ENCODE results near the gene PHYHD1.
"Not testable (repeated sequence)": the region's sequence is repeated elsewhere in the genome, so short reads cannot be mapped to it uniquely, and the experiment has no call there.

PHYHD1 gene

DNA sequence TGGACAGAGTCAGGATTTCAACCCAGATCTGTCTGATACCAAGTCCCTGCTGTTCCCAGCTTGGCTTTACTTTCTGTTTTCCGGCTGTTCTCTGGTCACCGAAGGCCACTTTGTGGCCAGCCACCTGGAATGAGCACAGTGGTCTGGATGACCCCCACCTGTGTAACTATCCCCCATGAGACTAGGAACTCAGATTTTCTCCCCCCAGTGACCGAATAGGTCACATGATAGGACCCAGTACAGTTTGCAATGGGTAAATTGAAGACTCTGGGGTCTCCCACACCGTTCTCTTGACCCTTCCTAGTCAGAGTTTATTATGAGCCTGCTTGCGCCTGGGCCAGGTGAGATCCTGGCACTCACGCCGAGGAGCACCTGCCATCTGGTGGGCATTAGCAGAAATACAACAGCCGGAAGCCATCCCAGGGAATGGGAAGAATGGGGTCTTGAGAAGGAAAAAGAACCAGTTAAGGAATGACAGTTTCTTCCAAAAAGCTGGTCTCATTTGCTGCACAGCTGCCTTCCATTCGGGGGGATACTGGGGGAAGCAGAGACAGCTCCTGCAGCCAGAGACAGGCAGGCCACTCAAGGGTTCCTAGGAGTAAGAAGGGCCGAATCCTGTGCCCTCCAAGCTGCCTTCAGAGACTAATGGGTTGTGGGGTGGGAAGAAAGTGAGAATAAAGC is 7.1 kb downstream of the PHYHD1 start:
- peak in 1 of 2 donors; percentile 26 for DNase-seq

DNA sequence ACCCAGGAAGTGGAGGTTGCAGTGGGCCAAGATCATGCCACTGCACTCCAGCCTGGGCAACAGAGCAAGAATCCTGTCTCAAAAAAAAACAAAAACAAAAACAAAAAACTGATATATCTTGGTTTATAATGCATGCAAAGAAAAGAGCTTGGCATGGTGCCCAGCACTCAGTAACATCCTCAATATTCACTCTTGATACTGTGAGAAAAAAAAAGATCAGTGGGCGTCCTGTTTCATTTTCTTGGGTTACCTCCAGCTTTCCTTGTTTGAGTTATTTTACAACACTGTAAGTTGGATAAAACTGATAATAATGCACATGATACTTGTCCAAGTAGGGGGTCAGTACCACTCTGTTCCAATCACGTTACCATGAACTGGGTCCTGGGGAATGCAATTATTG is 7.8 kb downstream of the PHYHD1 start:
- no peak for DNase-seq

DNA sequence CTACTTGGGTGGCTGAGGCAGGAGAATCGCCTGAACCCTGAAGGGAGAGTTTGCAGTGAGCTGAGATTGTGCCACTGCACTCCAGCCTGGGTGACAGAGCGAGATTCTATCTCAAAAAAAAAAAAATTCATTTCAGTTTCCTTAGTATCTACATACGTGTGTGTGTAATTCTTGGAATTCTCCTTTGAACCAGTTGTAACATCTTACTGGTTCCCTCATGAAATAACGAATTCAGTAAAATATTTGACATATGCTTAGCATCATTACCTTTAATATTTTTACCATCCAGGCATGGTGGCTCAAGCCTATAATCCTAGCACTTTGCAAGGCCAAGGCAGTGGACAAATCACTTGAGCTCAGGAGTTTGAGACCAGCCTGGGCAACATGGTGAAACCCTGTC is 8.8 kb downstream of the PHYHD1 start:
- no peak for DNase-seq

DNA sequence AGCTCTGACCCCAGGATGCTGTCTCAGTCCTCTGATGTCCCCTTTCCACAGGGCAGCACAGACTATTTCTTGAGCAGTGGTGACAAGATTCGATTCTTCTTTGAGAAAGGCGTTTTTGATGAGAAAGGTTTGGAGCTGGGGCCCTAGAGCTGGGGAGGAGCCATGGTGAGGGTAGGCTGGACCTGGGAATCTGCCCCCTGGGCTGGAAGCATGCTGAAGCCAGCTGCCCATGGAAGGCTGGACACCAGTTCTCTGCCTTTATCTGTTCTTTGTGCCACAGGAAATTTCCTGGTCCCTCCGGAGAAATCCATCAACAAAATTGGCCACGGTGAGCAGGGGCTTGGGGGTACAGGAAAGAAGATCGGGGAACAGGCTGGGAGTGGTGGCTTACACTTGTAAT is 12.9 kb downstream of the PHYHD1 start:
- DNase-seq = no peak

DNA sequence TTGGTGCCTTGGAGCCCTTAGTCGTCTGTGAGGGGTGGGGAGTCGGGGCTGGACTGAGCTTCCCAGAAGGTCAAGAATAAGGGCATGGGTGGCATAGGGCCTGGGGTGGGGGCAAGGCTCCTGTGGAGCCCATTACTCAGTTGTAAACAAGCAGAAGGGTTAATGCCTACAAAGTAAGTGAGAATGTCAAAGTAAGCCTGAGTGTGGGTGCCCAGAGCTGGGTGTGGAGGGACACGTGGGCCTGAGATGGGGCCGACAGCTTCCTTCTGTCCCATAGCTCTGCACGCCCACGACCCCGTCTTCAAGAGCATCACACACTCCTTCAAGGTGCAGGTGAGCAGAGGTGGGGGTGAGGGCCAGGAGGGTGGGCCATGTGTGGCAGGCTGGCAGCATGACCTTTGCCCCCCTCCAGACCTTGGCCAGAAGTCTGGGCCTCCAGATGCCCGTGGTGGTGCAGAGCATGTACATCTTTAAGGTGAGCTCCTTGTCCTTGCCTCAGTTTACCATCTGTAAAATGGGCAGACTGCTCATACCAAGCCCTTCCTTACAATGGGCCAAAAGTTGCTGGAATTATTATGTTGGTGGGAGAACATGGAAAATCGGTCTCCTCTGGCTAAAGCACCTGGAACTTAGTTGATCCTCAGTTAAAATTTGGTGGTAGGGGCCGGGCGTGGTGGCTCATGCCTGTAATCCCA is 15.5 kb downstream of the PHYHD1 start:
- DNase-seq = no peak

DNA sequence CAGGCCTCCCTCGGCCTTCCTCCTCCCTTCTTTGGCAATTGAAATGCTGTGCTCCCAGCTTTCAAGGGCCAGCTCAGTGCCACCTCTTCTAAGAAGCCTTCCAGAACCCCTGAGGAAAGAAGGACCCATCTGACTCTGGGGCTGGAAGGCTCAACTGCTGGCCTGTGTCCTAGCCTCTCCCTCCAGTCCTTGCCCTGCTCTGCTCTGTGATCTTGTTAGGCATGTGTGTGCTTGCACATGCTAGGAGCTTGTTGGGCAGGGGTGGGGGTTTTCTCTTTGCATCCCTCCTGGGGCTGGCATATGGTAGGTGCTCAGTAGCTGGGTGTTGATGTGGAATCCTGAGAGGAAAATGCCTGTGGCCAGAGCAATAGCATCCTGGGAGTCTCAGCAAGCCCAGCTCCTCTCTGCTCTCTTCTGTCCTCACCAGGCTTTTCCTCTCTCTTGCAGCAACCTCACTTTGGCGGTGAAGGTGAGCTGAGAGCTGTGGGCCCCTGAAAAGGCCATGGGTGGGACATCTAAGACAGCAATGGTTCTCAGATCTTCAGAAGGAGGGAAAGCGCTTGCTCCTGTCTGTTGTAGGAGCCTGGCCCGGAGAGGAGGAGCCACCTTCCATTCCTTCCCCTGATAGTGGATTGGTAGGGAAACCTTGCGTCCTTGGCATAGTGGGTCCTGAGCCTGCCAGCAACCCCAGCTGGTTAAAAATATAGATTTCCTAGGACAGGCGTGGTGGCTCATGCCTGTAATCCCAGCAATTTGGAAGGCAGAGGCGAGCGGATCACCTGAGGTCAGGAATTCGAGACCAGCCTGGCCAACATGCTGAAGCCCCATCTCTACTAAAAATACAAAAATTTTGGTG is 16.8 kb downstream of the PHYHD1 start:
- no peak for DNase-seq

DNA sequence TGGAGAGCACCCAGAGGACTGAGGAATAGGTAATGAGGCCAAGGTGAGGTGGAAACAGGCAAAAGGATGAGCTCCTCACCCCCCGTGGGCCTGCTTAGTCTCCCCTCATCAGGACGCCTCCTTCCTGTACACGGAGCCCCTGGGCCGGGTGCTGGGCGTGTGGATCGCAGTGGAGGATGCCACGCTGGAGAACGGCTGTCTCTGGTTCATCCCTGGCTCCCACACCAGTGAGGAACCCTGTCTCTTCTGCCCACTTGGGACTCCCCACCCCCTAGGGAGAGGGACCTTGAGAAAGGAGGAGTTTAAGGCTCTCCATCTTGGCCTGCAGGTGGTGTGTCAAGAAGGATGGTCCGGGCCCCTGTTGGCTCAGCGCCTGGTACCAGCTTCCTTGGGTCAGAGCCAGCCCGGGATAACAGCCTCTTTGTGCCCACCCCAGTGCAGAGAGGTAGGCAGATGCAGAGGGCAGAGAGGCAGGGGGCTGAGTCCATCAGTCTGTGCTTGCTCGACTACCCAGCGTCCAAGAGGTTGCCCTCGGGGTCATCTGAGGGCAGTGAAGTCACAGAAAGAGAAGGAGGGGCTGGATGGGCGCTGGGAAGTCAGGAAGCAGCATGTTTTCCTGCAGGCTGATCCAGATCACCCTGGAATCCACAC is 19.6 kb downstream of the PHYHD1 start:
- DNase-seq = no peak

DNA sequence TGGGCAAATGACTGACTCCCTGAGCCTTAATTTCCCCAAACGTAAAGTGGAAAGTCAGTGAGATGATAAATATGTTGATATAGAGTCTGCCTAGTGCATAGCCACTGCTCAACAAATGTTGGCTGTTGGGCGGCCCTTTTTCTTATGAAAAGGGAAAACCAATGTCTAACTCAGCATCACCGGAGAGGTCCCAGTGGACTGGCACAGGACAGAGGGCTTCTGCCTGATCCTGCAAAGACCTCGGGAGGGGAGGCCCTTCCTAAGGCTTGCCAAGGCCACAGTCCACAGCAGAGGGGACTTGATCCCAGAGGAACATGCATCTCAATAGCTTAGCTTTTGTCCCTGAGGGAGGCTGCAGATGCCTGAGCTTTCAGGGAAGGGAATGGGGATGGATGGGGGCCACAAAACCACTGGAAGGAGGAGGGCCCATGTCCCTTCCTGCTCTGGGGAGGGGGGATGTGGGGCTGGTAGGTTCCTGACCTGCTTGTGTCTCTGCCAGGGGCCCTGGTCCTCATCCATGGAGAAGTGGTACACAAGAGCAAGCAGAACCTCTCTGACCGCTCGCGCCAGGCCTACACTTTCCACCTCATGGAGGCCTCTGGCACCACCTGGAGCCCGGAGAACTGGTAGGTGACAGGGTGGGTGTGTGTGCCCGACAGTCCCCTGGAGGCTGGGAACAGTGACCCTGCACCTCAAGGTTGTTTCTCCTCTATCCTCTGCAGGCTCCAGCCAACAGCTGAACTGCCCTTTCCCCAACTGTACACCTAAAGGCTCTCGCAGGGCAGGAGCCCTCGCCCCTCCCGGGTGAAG is 20.4 kb downstream of the PHYHD1 start:
- no peak for DNase-seq

DNA sequence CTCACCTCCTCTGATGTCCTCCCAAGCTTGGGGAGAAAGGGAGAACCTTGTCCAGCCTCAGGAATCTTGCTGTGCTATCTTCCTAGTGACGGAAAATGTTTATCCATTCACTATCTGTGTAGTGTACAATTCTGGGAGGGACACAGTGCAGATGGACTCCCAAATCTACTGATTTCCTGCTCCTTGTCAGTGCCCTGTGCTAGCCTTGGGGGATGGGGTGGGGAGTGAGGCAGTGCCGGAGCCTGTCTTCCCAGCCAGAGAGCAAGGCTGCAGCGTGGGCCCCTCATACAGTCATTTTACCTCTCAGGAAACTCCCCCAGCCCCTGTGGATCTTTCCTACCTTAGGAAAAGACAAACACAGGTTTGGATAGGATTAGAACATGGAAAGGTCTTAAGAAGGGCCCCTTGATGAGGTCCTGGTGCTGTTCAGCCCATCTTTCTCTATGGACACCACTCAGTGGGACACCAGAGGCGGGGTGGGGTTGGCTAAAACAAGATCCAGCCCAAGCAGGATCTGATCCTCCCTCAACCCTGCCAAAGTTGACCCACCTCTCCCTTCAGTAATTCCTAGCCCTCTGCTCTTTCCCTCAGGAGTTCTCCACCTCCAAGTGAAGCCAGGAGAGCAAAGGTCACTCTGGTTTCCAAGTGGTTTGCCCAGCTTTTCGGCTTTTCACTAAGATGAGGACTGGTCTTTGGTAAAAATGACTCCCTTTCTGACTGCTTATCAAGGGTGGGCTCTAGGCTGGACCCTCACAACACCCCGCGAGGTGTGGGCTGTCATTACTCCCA is 23.2 kb downstream of the PHYHD1 start:
- DNase-seq = no peak

DNA sequence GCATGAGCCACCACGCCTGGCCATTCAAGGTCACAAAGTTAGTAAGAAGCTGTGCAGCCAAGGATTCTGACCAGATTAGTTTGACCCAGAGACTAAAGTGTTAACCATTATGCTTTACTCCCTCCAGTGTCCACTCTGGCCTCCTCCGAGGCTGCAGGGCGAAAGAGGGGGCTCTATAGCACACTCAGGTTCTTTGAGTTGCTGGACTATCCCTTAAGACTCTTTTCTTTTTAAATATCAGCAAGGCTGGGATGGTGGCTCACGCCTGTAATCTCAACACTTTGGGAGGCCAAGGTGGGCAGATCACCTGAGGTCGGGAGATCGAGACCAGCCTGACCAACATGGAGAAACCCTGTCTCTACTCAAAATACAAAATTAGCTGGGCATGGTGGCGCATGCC is 24.2 kb downstream of the PHYHD1 start:
- not testable (repeated sequence) for DNase-seq

DNA sequence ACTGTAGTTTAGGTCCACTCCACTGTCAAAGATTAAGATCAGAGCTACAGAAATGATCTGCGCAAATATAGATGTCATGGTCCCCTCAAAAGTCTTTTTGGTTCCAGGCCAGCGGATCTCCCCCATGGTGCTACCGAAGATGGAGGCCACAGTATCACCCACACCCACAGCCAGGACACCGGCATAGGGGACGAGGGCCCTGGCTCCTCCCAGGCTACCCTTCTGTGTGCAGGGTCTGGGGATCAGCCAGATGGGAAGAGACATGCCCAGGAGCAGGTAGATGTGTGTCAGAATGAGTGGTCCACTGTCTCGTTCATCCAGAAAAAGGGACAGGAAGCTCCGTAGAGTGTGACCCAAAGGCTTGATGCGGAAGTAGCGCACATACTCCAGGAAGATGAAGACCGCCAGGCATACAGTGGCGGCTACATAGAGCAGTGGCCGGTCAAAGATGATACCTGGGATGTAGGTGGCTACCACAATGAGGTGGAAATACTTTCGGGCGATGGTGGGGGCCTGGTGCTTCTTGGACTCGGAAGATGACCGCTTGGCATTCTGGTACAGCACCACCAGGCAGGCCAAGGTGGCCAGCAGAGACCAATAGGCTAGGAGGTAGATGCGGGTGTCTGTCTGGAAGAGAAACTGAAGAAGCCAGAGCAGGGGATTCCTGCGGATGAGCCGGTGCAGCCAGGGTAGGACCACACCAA is 25.2 kb downstream of the PHYHD1 start:
- DNase-seq = no peak

DNA sequence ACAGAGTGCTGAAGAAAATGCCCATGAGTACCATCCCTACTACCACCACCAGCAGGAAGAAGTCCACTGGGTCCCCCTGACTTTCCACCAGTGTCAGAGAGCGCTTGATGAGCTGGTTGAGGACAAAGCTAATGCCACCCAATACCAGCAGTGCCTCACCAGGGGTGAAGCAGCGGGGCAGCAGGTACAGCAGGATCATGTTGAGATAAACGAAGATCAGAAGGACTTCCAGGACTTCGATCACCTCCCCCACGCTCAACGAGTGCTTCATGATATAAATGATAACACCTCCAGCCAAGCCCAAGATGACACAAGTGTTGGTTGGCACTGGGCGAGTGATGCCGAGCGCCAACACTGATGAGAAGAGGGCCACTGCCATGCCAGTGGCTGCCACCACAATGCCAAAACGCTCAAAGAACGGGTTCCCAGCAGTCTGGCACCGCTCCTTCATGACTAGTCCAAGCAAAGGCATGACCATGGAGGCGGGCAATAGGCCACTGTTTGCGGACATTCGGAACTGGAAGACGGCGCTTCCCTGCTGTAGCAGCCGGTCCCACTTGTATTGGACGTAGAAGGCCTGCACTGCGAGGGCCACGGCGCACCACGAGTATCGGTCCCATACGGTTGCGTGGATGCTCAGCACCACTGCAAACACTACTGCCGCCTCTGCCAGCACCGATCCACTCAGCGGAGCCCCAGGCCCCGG is 25.9 kb downstream of the PHYHD1 start:
- DNase-seq = no peak

DNA sequence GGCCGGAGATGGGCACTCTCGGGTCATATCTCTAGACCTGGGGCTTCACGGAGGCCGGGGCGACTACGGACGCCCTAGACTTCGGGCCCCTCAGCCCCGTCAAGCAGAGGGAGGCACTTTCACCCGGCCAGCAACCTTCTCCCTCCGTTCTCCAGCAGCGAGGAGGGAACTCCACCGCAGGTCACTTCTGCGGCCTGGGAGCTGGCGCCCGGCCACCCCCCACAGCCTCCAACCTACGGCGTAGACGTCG is 26.4 kb downstream of the PHYHD1 start:
- no peak for DNase-seq

DNA sequence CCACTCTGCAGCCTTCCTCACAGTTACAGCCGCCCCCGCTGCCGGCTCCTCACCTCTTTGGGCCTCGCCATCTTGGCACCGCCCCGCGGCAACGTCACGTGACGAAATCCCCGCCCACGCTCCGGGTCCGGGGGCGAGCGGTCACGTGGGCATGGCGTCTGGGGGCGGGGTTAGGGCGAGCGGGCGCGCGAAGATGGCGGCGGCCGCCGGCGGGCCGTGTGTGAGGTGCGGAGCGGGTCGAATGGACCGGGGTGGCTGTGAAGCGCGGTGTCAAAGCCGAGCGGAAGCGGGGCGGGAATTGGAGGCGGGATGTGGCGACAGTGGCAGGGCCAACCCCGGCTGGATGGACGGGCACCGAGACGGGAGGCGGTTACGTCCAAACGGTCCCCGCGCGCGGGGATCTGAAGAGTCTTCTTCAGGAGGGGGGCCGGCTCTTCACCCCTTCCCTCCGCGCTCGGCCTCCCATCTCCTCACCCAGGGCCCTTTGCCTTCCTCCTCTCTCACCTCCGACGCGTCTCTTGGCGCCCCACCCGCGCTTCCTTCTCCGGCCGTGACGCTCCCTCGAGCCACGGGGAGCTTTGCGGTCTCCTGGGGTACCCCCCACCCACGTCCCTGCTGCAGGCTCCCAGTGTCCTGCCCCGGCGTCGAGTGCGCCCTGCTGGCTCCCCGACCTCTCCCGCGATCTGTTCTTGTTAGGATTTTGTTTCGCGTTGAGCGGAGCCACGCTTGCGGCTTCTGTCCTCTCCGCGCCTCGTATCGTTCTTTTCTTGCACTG is 26.9 kb downstream of the PHYHD1 start, which contains the start of the genes DOLK and NUP188:
Gene DOLK (minus strand): TSS at position 77 of the 775 bp plus-strand sequence. CDS start 300 bp downstream, outside the sequence.
Gene NUP188 (plus strand): TSS at position 173 of the 775 bp plus-strand sequence. CDS start 21 bp downstream, at position 194.
- peak; percentile 89 to 93 for DNase-seq

DNA sequence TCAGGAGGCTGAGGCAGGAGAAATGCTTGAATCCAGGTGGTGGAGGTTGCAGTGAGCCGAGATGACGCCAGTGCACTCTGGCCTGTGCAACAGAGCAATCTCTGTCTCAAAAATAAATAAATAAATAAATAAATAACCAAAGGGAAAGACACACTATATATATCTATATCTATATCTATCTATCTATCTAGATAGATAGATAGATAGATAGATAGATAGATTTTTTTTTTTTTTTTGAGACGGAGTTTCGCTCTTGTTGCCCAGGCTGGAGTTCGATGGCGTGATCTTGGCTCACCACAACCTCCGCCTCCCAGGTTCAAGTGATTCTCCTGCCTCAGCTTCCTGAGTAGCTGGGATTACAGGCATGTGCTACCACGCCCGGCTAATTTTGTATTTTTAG is 40.6 kb downstream of the PHYHD1 start:
- not testable (repeated sequence) for DNase-seq

DNA sequence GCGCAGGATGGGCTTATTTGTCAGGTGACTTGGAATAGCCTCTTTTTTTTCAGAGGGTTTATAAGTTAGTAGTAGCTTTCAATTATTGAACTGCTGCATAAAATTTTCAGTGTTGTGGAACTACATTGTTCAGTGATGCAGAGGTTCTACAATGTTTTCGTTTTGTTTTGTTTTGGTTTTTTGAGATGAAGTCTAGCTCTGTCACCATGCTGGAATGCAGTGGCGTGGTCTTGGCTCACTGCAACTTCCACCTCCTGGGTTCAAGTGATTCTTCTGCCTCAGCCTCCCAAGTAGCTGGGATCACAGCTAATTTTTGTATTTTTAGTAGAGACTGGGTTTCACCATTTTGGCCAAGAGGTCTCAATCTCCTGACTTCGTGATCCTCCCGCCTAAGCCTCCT is 48.7 kb downstream of the PHYHD1 start:
- DNase-seq = no peak

DNA sequence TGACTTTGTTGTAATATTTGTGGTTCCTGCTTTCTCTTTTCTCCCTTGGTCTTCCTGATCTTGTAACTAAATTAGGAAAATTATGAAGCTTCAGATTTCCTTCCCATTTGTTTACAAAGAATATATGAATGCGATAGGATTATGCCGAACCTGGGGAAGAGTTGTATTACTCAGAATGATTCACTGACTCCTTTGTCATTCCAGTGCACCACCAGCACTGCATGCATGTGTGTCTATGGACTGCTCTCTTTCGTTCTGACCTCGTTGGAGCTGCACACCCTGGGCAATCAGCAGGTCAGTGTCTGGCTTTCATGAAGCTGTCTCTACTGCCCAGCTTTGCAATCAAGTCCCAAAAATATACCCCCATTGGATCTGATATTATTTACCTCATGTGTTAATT is 52.2 kb downstream of the PHYHD1 start:
- no peak for DNase-seq

DNA sequence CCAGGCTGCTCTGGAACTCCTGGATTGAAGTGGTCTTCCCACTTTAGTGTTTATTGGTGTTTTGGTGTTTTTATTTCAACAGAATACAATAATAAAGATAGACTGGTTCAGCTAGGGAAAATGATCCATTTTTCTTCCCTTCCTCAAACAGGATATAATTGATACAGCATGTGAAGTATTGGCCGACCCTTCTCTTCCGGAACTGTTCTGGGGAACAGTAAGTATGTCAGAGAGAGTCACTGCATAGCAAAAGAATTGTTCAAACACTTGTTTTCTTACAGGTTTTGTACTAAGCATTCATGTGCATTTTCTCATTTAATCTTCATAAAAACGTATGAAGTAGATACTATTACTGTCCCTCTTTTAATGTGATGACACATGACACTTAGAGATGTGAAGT is 58.3 kb downstream of the PHYHD1 start:
- no peak for DNase-seq

DNA sequence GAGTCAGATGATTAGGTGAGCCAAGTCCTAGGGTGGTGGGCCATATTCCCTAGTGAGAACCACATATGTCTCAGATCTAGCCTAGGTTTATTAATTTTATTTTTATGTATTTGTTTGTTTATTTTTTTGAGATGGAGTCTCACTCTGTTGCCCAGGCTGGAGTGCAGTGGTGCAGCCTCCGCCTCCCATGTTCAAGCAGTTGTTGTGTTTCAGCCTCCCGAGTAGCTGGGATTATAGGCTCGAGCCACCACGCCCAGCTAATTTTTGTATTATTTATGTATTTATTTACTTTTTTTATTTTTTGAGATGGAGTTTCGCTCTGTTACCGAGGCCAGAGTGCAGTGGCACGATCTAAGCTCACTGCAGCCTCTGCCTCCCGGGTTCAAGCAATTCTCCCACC is 62.8 kb downstream of the PHYHD1 start:
- no peak for DNase-seq
